Stimulated activated CD4-positive, alpha-beta T cell treated with anti-CD3 and anti-CD28 coated beads, Interleukin-1b, Interleukin-23, amount 100 ng/mL, for 24 hours (primary cell): ENCODE data around the gene FAM3A.
"Not testable (repeated sequence)": the region's sequence is repeated elsewhere in the genome, so short reads cannot be mapped to it uniquely, and the experiment has no call there.

Source experiments
- DNase-seq, 4 experiments: peaks; one replicate each; pipeline ENCODE4 v3.0.0-alpha.2; 2020; ENCODE audit warnings: low read depth in 4 of 4, low spot score in 1 of 4

Gene FAM3A

GRCh38 chrX:154515966-154516655, at the start of gene FAM3A:
FAM3A (minus strand) TSS chrX:154516232; CDS start chrX:154515772, 460 bp downstream.
- peak; percentile 79 to 87 (median 82) for DNase-seq

GRCh38 chrX:154562295-154562694, 46.3 kb upstream of the FAM3A start:
- not testable (repeated sequence) for DNase-seq

GRCh38 chrX:154560326-154560725, 44.3 kb upstream of the FAM3A start:
- not testable (repeated sequence) for DNase-seq

- not testable (repeated sequence) for DNase-seq
Observed at GRCh38 chrX:154558896-154559295, 42.9 kb upstream of the FAM3A start.

GRCh38 chrX:154558060-154558690, 42.1 kb upstream of the FAM3A start:
- DNase-seq = not testable (repeated sequence)

GRCh38 chrX:154552112-154552806, 36.2 kb upstream of the FAM3A start:
- not testable (repeated sequence) for DNase-seq

GRCh38 chrX:154549766-154550165, 33.7 kb upstream of the FAM3A start:
- no peak for DNase-seq

GRCh38 chrX:154548028-154548316, 31.9 kb upstream of the FAM3A start:
- DNase-seq = no peak

- DNase-seq = peak; percentile 60 to 80 (median 70)
Observed at GRCh38 chrX:154547245-154548027, 31.4 kb upstream of the FAM3A start, which contains the start of gene IKBKG. IKBKG (plus strand) TSS chrX:154547620; CDS start chrX:154552003, 4,383 bp downstream.

GRCh38 chrX:154546354-154547244, 30.6 kb upstream of the FAM3A start, which contains the start of gene G6PD:
G6PD (minus strand) TSS chrX:154546846; CDS start chrX:154546155, 691 bp downstream.
- DNase-seq = peak; percentile 43 to 68 (median 60)

- no peak for DNase-seq
Observed at GRCh38 chrX:154545673-154546274, 29.7 kb upstream of the FAM3A start.

GRCh38 chrX:154542723-154543424, 26.8 kb upstream of the FAM3A start:
- DNase-seq = peak in 1 of 4 experiments; percentile 10

GRCh38 chrX:154541896-154542722, 26.1 kb upstream of the FAM3A start:
- peak in 2 of 4 experiments; percentile 28 to 34 for DNase-seq

GRCh38 chrX:154541589-154541895, 25.5 kb upstream of the FAM3A start:
- no peak for DNase-seq

GRCh38 chrX:154540897-154541535, 25.0 kb upstream of the FAM3A start:
- DNase-seq = no peak

GRCh38 chrX:154540365-154540764, 24.3 kb upstream of the FAM3A start:
- DNase-seq = not testable (repeated sequence)

- DNase-seq = no peak
Observed at GRCh38 chrX:154539077-154539476, 23.0 kb upstream of the FAM3A start.

GRCh38 chrX:154535892-154536291, 19.9 kb upstream of the FAM3A start:
- no peak for DNase-seq
